Measurements from ENCODE around the gene SRR. TPM values are rescaled to one million over a fixed set of nuclear protein-coding genes. Genes with fewer than 3 reads are reported as not detected.

Gene SRR
- total RNA-seq, 1 donor from 2014 or later = 30.7 TPM

- peak; percentile 18 for DNase-seq (ENCODE audit: low read depth)
Observed at GRCh38 chr17:2289878-2290478, 13.8 kb upstream of the SRR start.

DNA sequence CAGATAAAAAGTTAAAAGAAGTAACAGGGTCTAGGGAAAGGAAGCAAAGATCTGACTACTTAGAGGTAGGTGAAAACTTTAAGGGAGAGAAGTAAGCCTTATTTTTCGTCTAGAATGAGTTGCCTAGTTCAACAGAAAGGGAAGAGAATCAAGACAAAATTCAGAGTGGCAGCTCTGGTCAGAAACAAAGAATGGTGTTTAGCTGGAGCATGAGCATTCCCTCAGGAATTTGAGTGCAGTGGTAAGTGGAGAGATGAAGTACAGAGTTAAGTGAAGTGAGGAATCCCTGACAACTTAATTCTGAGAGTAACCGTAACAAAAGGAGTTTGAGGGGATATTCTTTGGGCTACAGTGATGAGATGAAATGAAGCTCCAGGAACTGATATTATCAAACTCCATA, 11.7 kb upstream of the SRR start:
- no peak for DNase-seq (ENCODE audit: low read depth)

GRCh38 chr17:2295575-2295974, 8.2 kb upstream of the SRR start:
- DNase-seq (ENCODE audit: low read depth) = no peak

DNA sequence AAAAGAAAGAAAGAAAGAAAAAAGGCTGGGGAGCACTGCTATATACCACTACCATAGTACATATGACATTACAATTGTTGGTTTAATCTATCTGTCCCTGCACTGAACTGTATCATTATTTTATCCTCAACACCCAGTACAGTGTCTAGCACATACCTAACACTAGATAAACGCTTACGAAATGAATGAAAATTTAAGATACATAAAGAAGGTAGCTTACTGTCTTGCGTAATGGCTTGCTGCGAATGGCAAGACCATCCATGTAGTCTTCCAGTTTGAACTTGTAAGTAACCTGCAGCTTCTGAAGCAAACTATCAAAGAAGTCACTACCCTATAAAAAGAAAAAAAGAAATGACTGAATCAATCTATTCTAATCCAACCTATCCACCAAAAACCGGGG, 6.7 kb upstream of the SRR start:
- no peak for DNase-seq (ENCODE audit: low read depth)

DNA sequence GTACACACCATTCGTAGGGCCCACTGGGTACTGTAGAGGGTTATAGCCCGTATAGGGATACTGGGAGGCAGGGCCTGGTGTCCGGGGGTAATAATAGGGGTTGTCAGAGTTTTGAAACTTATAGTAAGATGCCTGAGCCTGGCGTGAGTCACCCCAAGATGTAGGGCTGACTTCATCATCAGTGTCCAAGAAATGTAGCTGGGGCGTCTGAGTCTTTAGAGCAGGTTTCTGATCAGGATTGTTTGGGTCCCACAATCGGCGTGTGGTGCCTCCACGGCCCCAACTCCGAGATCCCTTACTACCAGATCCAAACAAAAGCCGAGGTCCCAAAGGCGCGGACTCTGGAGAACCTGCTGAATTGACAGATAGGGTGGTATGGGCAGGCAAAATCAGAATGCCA, 4.6 kb upstream of the SRR start:
- no peak for DNase-seq (ENCODE audit: low read depth)

DNA sequence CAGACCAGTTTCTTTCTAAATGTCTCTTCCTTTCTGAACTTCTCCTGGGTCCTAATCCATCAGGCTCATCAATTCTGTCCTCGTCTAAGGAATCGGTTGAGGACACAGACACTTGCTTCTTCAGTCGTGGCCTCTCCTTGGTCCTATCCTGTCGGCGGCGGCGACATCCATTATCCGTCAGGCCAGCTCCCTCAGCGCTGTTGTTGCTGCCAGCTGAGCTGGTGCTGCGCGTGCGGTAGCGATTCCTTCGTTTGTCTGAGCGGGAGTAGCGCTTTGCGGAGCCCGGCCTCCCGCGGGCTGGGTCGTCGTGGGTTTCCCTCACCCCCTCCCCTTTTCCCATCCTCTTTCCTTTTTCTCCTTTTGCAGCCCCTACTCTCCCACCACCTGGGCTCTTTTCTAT, 4.0 kb upstream of the SRR start:
- DNase-seq (ENCODE audit: low read depth) = no peak

DNA sequence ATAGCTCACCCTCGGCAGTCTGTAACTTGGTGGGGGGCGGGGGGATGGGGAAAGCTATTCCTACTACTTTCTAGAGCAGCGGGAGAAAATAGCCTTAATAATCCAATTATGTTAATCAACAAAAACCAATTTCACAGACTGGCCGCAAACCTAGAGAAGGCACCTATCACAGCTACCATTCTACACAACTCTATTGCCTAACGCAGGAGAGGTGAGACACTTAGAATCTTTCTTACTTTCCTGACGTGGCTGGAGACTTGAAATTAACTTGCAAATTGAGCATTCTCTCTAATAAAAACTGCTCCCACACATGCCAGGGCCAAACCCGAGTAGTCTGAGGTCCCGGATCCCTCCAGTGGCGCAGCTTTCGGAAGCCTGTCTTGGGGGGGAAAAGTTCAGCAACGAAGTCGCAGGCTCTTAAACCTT, 959 bp upstream of the SRR start:
- DNase-seq (ENCODE audit: low read depth) = no peak

GRCh38 chr17:2304931-2305330, 1.2 kb downstream of the SRR start:
- DNase-seq (ENCODE audit: low read depth) = no peak

- no peak for DNase-seq (ENCODE audit: low read depth)
Observed at GRCh38 chr17:2309338-2310154, 5.8 kb downstream of the SRR start.

DNA sequence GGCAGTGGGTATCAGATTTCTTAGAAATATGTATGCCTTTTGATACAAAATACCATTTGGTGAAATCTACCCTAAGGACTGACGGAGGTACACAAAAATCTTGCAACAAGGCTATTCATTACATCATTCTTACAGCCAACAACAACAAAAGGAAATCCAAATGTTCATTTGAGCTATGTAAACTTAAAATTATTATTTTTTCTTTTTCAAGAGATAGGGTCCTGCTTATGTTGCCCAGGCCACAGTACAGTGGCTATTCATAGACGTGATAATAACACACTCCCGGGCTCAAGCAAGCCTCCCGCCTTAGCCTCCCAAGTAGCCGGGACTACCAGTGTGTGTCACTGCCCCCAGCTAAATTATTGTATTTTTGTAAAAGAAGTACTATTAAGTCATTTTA, 9.0 kb downstream of the SRR start:
- DNase-seq (ENCODE audit: low read depth) = no peak

DNA sequence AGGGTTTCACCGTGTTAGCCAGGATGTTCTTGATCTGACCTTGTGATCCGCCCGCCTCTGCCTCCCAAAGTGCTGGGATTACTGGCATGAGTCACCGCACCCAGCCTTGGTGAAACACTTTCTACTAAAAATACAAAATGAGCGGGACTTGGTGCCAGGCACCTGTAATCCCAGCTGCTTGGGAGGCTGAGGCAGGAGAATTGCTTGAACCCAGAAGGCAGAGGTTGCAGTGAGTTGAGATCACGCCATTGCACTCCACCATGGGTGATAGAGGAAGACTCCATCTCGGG, 13.1 kb downstream of the SRR start:
- DNase-seq (ENCODE audit: low read depth) = peak; percentile 41

DNA sequence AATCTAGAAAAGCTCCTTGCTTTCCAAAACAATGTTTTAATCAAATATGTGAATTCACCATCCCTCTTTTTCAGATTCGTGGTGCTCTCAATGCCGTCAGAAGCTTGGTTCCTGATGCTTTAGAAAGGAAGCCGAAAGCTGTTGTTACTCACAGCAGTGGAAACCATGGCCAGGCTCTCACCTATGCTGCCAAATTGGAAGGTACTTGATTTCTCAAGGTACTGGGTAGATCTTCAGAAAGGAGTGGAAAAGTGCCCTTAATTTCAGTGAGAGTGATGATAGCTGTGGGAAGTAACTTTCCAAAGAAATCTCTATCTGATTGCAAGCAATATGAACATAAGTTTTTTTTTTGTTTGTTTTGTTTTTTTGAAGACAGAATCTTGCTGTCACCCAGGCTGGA, 14.0 kb downstream of the SRR start:
- DNase-seq (ENCODE audit: low read depth) = no peak

DNA sequence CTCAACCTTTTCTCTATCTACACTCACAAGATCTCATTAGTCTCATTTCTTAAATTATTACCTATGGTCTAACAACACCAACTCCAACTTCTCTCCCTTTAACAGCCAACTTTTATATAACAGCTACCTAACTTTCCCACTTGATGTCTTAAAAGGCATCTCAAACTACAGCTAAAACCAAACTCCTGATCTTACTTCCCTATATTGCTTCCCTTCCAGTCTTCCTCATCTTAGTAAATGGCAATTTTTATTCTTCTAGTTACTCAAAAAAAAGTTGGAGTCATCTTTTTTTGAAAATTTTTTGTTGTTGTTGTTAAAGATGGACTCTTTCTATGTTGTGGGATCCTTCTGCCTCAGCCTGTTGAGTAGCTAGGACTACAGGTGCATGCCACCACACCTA, 15.3 kb downstream of the SRR start:
- DNase-seq (ENCODE audit: low read depth) = no peak

GRCh38 chr17:2321399-2321798, 17.6 kb downstream of the SRR start:
- DNase-seq (ENCODE audit: low read depth) = no peak

- no peak for DNase-seq (ENCODE audit: low read depth)
Observed at GRCh38 chr17:2323629-2324314, 20.0 kb downstream of the SRR start.

DNA sequence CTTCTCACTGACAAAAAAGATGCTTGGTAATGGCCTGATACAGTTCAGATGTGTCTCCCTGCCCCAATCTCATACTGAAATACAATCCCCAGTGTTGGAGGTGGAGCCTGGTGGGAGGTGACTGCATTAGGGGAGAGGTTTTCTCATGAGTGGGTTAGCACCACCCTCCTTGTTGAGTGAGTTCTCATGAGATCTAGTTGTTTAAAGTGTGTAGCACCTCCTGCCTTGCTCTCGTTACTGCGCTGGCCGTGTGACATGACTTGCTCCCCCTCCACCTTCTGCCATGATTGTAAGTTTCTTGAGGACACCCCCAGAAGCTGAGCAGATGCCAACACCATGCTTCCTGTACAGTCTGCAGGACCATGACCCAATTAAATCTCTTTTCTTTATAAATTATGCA, 27.6 kb downstream of the SRR start:
- no peak for DNase-seq (ENCODE audit: low read depth)

GRCh38 chr17:2335726-2336214, 32.0 kb downstream of the SRR start:
- DNase-seq (ENCODE audit: low read depth) = peak; percentile 71

- DNase-seq (ENCODE audit: low read depth) = peak; percentile 93
Observed at GRCh38 chr17:2336215-2336851, 32.6 kb downstream of the SRR start, which contains the start of gene TSR1. TSR1 (minus strand) TSS chr17:2336457; CDS start chr17:2336427, 30 bp downstream.

DNA sequence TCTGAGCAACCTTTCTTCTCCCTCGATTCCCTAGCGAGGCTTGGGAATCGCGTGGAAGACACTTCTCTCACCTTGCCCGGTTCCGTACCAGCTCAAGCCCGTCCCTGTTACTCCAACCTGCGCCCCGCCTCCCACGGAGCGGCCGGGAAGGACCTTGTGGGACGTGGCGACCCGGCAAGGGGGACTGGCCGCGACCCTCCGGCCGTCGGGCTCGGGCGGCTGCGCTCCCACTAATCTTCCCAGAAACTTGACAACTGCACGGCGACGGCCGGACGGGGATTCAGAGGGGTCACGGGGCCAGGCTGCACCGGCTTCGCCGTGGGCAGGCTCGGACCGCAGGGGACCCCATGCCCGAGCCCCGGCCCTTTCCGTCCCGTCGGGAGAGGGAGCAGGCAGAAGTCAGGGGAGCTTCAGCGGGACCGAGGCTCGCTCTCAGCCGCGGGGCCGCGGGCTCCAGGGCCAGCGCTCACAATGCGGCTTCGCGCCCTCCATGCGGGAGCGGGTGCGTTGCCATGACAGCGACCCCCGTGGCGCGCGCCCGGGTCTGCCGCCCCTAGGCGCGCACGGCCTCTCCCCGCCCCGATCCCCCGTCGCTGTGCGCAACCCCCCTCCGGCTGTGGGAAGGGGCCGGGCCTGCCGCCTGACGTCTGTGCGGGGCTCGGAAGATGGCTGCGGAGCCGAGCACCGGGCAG, 33.2 kb downstream of the SRR start, which contains the start of gene SGSM2:
Gene SGSM2 (plus strand): TSS at position 650 of the 692 bp plus-strand sequence. CDS start 188 bp downstream, outside the sequence.
- DNase-seq (ENCODE audit: low read depth) = peak; percentile 63

- peak; percentile 64 for DNase-seq (ENCODE audit: low read depth)
Observed at GRCh38 chr17:2337544-2338314, 34.0 kb downstream of the SRR start.

All from myocyte (in vitro differentiated cells).